ENCODE measurements around the gene CNTN1.

CNTN1 gene

DNA sequence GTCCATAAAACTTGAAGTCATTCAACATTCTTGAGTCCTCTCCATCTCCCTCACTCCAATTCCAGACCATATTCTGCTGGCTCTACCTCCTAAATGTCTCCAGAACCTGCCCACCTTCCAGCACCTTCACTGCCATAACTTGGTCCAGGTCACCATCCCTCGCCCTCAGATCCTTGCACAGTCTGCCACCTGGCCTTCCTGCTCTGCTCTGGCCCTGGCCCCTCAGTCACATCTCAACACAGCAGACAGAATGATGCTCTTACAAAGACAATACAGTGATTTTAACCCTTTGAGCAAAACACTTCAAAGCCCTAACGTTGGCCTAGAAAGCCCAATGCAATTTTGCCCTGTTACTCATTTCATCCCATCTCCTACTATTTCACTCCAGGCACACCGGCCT lies 414.1 kb downstream of the CNTN1 start:
- CTCF ChIA-PET, result no interaction called here
- H3K27me3 ChIP-seq (replicated peaks in 2 of 5; ENCODE audit: control insufficient read depth in 4 of 5, insufficient read depth in 5 of 5, low read length in 4 of 5), result no peaks in the 10 kb centered on the region
- H3K27ac ChIP-seq (ENCODE audit: insufficient read depth in 1 of 2, low read depth in 1 of 2, low read length in 2 of 2, poor library complexity in 1 of 2, severe bottlenecking in 2 of 2), result no peak overlapping the region
- H3K36me3 ChIP-seq (ENCODE audit: control insufficient read depth in 4 of 4, insufficient read depth in 4 of 4, low read length in 3 of 4), result no peaks in the 10 kb centered on the region
- WGBS (ENCODE audit: insufficient coverage), result 100% methylated on average over 3 of the region's 3 CpGs
- H3K9me3 ChIP-seq (ENCODE audit: control extremely low read depth in 1 of 5, control insufficient read depth in 4 of 5, insufficient read depth in 2 of 5, low read depth in 1 of 5, low read length in 4 of 5), result no peaks in the 10 kb centered on the region
- DNase-seq, result no peak
- no peak overlapping the region for H3K4me3 ChIP-seq (ENCODE audit: control insufficient read depth in 1 of 7, extremely low read depth in 1 of 7, insufficient read depth in 4 of 7, low read depth in 2 of 7, low read length in 6 of 7)
- no peaks in the 10 kb centered on the region for H3K4me1 ChIP-seq (ENCODE audit: control extremely low read depth in 1 of 4, control insufficient read depth in 4 of 4, insufficient read depth in 4 of 4, low read length in 3 of 4)
- POLR2A ChIA-PET, result no interaction called here

- CTCF ChIA-PET, result no interaction called here
- Histone ChIP-seq H3K27me3 (replicated peaks in 2 of 5; ENCODE audit: control insufficient read depth in 4 of 5, insufficient read depth in 5 of 5, low read length in 4 of 5) (no peaks in the 10 kb centered on the region), H3K4me1 (ENCODE audit: control extremely low read depth in 1 of 4, control insufficient read depth in 4 of 4, insufficient read depth in 4 of 4, low read length in 3 of 4) (no peaks in the 10 kb centered on the region), H3K27ac (ENCODE audit: insufficient read depth in 1 of 2, low read depth in 1 of 2, low read length in 2 of 2, poor library complexity in 1 of 2, severe bottlenecking in 2 of 2) (no peak overlapping the region), H3K36me3 (ENCODE audit: control insufficient read depth in 4 of 4, insufficient read depth in 4 of 4, low read length in 3 of 4) (no peaks in the 10 kb centered on the region), H3K4me3 (ENCODE audit: control insufficient read depth in 1 of 7, extremely low read depth in 1 of 7, insufficient read depth in 4 of 7, low read depth in 2 of 7, low read length in 6 of 7) (no peak overlapping the region), H3K9me3 (ENCODE audit: control extremely low read depth in 1 of 5, control insufficient read depth in 4 of 5, insufficient read depth in 2 of 5, low read depth in 1 of 5, low read length in 4 of 5) (no peaks in the 10 kb centered on the region)
- DNase-seq, result no peak
- WGBS (ENCODE audit: insufficient coverage), result 100% methylated on average over 3 of the region's 4 CpGs
- POLR2A ChIA-PET, result no interaction called here
These were observed 415.8 kb downstream of the CNTN1 start for GRCh38 chr12:41108032-41108431.

DNA sequence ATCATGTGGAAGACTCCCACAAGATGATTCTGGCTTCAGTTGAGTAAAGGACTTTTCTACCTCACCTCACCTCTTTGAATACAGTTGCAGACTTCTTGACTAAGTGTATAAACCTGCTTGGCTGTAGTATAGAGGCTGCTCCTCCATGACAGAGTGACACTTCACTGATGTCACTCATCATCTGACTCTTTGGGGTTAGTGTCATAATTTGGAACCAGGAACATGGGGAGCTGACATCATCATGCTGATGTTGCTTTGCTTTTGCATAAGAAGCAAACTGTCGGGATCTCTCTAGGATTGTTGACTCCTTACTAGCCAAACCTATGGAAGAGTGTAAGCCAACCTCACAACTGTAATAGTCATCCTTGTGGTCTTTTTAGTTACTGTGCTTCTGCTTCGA lies 420.7 kb downstream of the CNTN1 start:
- WGBS (ENCODE audit: insufficient coverage), result 100% methylated on average over 1 of the region's 2 CpGs
- no peaks in the 10 kb centered on the region for H3K9me3 ChIP-seq (ENCODE audit: control extremely low read depth in 1 of 5, control insufficient read depth in 4 of 5, insufficient read depth in 2 of 5, low read depth in 1 of 5, low read length in 4 of 5)
- H3K27ac ChIP-seq (ENCODE audit: insufficient read depth in 1 of 2, low read depth in 1 of 2, low read length in 2 of 2, poor library complexity in 1 of 2, severe bottlenecking in 2 of 2), result no peak overlapping the region
- POLR2A ChIA-PET, result no interaction called here
- H3K4me3 ChIP-seq (ENCODE audit: control insufficient read depth in 1 of 7, extremely low read depth in 1 of 7, insufficient read depth in 4 of 7, low read depth in 2 of 7, low read length in 6 of 7), result no peak overlapping the region
- CTCF ChIA-PET, result no interaction called here
- no peak for DNase-seq
- no peaks in the 10 kb centered on the region for H3K27me3 ChIP-seq (replicated peaks in 2 of 5; ENCODE audit: control insufficient read depth in 4 of 5, insufficient read depth in 5 of 5, low read length in 4 of 5)
- no peaks in the 10 kb centered on the region for H3K36me3 ChIP-seq (ENCODE audit: control insufficient read depth in 4 of 4, insufficient read depth in 4 of 4, low read length in 3 of 4)
- H3K4me1 ChIP-seq (ENCODE audit: control extremely low read depth in 1 of 4, control insufficient read depth in 4 of 4, insufficient read depth in 4 of 4, low read length in 3 of 4), result no peaks in the 10 kb centered on the region

GRCh38 chr12:41120211-41120610 lies 428.0 kb downstream of the CNTN1 start:
- DNase-seq, result no peak
- WGBS (ENCODE audit: insufficient coverage), result no CpG with 5 or more reads among the region's 2 CpGs
- Histone ChIP-seq H3K36me3 (ENCODE audit: control insufficient read depth in 4 of 4, insufficient read depth in 4 of 4, low read length in 3 of 4) (no peaks in the 10 kb centered on the region), H3K27me3 (replicated peaks in 2 of 5; ENCODE audit: control insufficient read depth in 4 of 5, insufficient read depth in 5 of 5, low read length in 4 of 5) (no peaks in the 10 kb centered on the region), H3K9me3 (ENCODE audit: control extremely low read depth in 1 of 5, control insufficient read depth in 4 of 5, insufficient read depth in 2 of 5, low read depth in 1 of 5, low read length in 4 of 5) (no peaks in the 10 kb centered on the region), H3K4me1 (ENCODE audit: control extremely low read depth in 1 of 4, control insufficient read depth in 4 of 4, insufficient read depth in 4 of 4, low read length in 3 of 4) (no peaks in the 10 kb centered on the region), H3K4me3 (ENCODE audit: control insufficient read depth in 1 of 7, extremely low read depth in 1 of 7, insufficient read depth in 4 of 7, low read depth in 2 of 7, low read length in 6 of 7) (no peak overlapping the region), H3K27ac (ENCODE audit: insufficient read depth in 1 of 2, low read depth in 1 of 2, low read length in 2 of 2, poor library complexity in 1 of 2, severe bottlenecking in 2 of 2) (no peak overlapping the region)
- POLR2A ChIA-PET, result no interaction called here
- CTCF ChIA-PET, result no interaction called here

DNA sequence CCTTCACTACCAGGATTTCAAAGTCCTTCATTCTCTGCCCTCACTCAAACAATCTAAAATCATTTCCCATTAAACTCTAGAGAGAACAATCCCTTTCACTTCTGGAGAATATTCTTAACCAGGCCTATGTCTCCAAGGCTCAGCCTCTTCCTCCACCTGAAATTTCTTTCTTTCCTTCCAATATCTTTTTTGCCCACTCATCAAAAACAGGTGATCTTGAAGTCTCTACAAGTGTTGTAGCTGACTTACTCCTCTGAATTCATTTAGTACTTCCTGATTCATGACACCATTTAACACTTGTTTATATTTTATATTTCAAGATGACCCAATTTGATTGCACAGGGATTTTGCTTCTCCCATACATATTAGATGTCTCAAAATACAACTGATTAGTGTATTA lies 429.1 kb downstream of the CNTN1 start:
- no peak overlapping the region for H3K27ac ChIP-seq (ENCODE audit: insufficient read depth in 1 of 2, low read depth in 1 of 2, low read length in 2 of 2, poor library complexity in 1 of 2, severe bottlenecking in 2 of 2)
- H3K4me3 ChIP-seq (ENCODE audit: control insufficient read depth in 1 of 7, extremely low read depth in 1 of 7, insufficient read depth in 4 of 7, low read depth in 2 of 7, low read length in 6 of 7), result no peak overlapping the region
- H3K36me3 ChIP-seq (ENCODE audit: control insufficient read depth in 4 of 4, insufficient read depth in 4 of 4, low read length in 3 of 4), result no peaks in the 10 kb centered on the region
- no peaks in the 10 kb centered on the region for H3K27me3 ChIP-seq (replicated peaks in 2 of 5; ENCODE audit: control insufficient read depth in 4 of 5, insufficient read depth in 5 of 5, low read length in 4 of 5)
- ChIA-PET CTCF (no interaction called here), POLR2A (no interaction called here)
- H3K4me1 ChIP-seq (ENCODE audit: control extremely low read depth in 1 of 4, control insufficient read depth in 4 of 4, insufficient read depth in 4 of 4, low read length in 3 of 4), result no peaks in the 10 kb centered on the region
- no peak for DNase-seq
- H3K9me3 ChIP-seq (ENCODE audit: control extremely low read depth in 1 of 5, control insufficient read depth in 4 of 5, insufficient read depth in 2 of 5, low read depth in 1 of 5, low read length in 4 of 5), result no peaks in the 10 kb centered on the region

All from common myeloid progenitor, CD34-positive (primary cell).